NOMO-1 treated with DMSO at 0.1 percent for 48 hours (cell line): Measurements from ENCODE around the gene PEX19.
A peak's percentile ranks its signal among the peaks of the same experiment; 100 is the strongest.
"Not testable (repeated sequence)": the region's sequence is repeated elsewhere in the genome, so short reads cannot be mapped to it uniquely, and the experiment has no call there.

Experiments
- DNase-seq: peaks from one replicate; lab custom pipeline; 2025; ENCODE audit not compliant: unreplicated experiment; lab: John Stamatoyannopoulos, UW

PEX19 gene

GRCh38 chr1:160284782-160285344 lies at the start of gene PEX19:
Gene PEX19, minus strand, starts transcription at chr1:160285133. Its CDS starts 9 bp downstream, at chr1:160285124.
- DNase-seq = peak; percentile 88

GRCh38 chr1:160332516-160332915 lies 47.6 kb upstream of the PEX19 start:
- no peak for DNase-seq

GRCh38 chr1:160330119-160330518 lies 45.2 kb upstream of the PEX19 start:
- no peak for DNase-seq

- DNase-seq = no peak
Observed at GRCh38 chr1:160328184-160328583, 43.3 kb upstream of the PEX19 start.

GRCh38 chr1:160326418-160326817 lies 41.5 kb upstream of the PEX19 start:
- DNase-seq = no peak

- no peak for DNase-seq
Observed at GRCh38 chr1:160325252-160325651, 40.3 kb upstream of the PEX19 start.

- no peak for DNase-seq
Observed at GRCh38 chr1:160322831-160323230, 37.9 kb upstream of the PEX19 start.

GRCh38 chr1:160315359-160315758 lies 30.4 kb upstream of the PEX19 start:
- no peak for DNase-seq

GRCh38 chr1:160309571-160309970 lies 24.6 kb upstream of the PEX19 start:
- DNase-seq = no peak

GRCh38 chr1:160309185-160309557 lies 24.2 kb upstream of the PEX19 start:
- DNase-seq = no peak

- DNase-seq = no peak
Observed at GRCh38 chr1:160308451-160309184, 23.7 kb upstream of the PEX19 start.

GRCh38 chr1:160307118-160307791 lies 22.3 kb upstream of the PEX19 start:
- no peak for DNase-seq

- DNase-seq = no peak
Observed at GRCh38 chr1:160300173-160300572, 15.2 kb upstream of the PEX19 start.

- DNase-seq = no peak
Observed at GRCh38 chr1:160296036-160296435, 11.1 kb upstream of the PEX19 start.

- DNase-seq = no peak
Observed at GRCh38 chr1:160293020-160293968, 8.4 kb upstream of the PEX19 start.

GRCh38 chr1:160291248-160292220 lies 6.6 kb upstream of the PEX19 start:
- DNase-seq = peak; percentile 62

GRCh38 chr1:160287769-160288168 lies 2.8 kb upstream of the PEX19 start:
- not testable (repeated sequence) for DNase-seq

- DNase-seq = no peak
Observed at GRCh38 chr1:160285506-160285905, 573 bp upstream of the PEX19 start.

GRCh38 chr1:160284220-160284781 lies 632 bp downstream of the PEX19 start:
- peak; percentile 68 for DNase-seq

- no peak for DNase-seq
Observed at GRCh38 chr1:160282807-160283206, 2.1 kb downstream of the PEX19 start.
